Measurements from ENCODE around the gene GRIP2.

GRIP2 gene

GRCh38 chr3:14561051-14561960 is 21.2 kb upstream of the GRIP2 start:
- no peak for DNase-seq (ENCODE audit: low read depth)

- no peak for DNase-seq (ENCODE audit: low read depth)
Observed at GRCh38 chr3:14560110-14560509, 20.0 kb upstream of the GRIP2 start.

- no peak for DNase-seq (ENCODE audit: low read depth)
Observed at GRCh38 chr3:14558029-14558428, 17.9 kb upstream of the GRIP2 start.

GRCh38 chr3:14555835-14556234 is 15.7 kb upstream of the GRIP2 start:
- DNase-seq (ENCODE audit: low read depth): no peak

- DNase-seq (ENCODE audit: low read depth): no peak
Observed at GRCh38 chr3:14554715-14555114, 14.6 kb upstream of the GRIP2 start.

GRCh38 chr3:14553871-14554270 is 13.7 kb upstream of the GRIP2 start:
- no peak for DNase-seq (ENCODE audit: low read depth)

- no peak for DNase-seq (ENCODE audit: low read depth)
Observed at GRCh38 chr3:14552717-14553116, 12.6 kb upstream of the GRIP2 start.

GRCh38 chr3:14552041-14552648 is 12.0 kb upstream of the GRIP2 start:
- DNase-seq (ENCODE audit: low read depth): no peak

GRCh38 chr3:14550651-14551611 is 10.8 kb upstream of the GRIP2 start:
- no peak for DNase-seq (ENCODE audit: low read depth)

GRCh38 chr3:14550181-14550580 is 10.0 kb upstream of the GRIP2 start:
- no peak for DNase-seq (ENCODE audit: low read depth)

- DNase-seq (ENCODE audit: low read depth): no peak
Observed at GRCh38 chr3:14549256-14549919, 9.2 kb upstream of the GRIP2 start.

- peak; percentile 34 for DNase-seq (ENCODE audit: low read depth)
Observed at GRCh38 chr3:14548321-14548729, 8.2 kb upstream of the GRIP2 start.

- DNase-seq (ENCODE audit: low read depth): no peak
Observed at GRCh38 chr3:14547693-14548092, 7.6 kb upstream of the GRIP2 start.

GRCh38 chr3:14546041-14546440 is 5.9 kb upstream of the GRIP2 start:
- DNase-seq (ENCODE audit: low read depth): no peak

GRCh38 chr3:14545251-14545635 is 5.1 kb upstream of the GRIP2 start:
- no peak for DNase-seq (ENCODE audit: low read depth)

- DNase-seq (ENCODE audit: low read depth): no peak
Observed at GRCh38 chr3:14544282-14545250, 4.4 kb upstream of the GRIP2 start.

- no peak for DNase-seq (ENCODE audit: low read depth)
Observed at GRCh38 chr3:14543446-14543845, 3.3 kb upstream of the GRIP2 start.

GRCh38 chr3:14542656-14543055 is 2.5 kb upstream of the GRIP2 start:
- no peak for DNase-seq (ENCODE audit: low read depth)

- DNase-seq (ENCODE audit: low read depth): no peak
Observed at GRCh38 chr3:14541646-14542045, 1.5 kb upstream of the GRIP2 start.

GRCh38 chr3:14540821-14541385 is 761 bp upstream of the GRIP2 start:
- no peak for DNase-seq (ENCODE audit: low read depth)

All from activated T-cell treated with anti-CD3 and anti-CD28 coated beads for 24 hours (primary cell).